ENCODE data around the gene PEPD.

PEPD gene

GRCh38 chr19:33453265-33453664 lies 68.3 kb downstream of the PEPD start:
- TF ChIP-seq CTCF (conservative IDR thresholded peaks at IDR 0.05; ENCODE audit: low read depth, low read length): no peak
- no peak overlapping the region for H2AFZ ChIP-seq (ENCODE audit: low read depth)
- no peaks in the 10 kb centered on the region for H3K36me3 ChIP-seq (ENCODE audit: insufficient read depth)
- H3K4me1 ChIP-seq (ENCODE audit: low read depth, poor library complexity, severe bottlenecking): no peaks in the 10 kb centered on the region
- no peaks in the 10 kb centered on the region for H3K27me3 ChIP-seq (ENCODE audit: insufficient read depth, low read depth)
- H3K4me2 ChIP-seq: no peak overlapping the region
- H3K9ac ChIP-seq: no peak overlapping the region
- H3K27ac ChIP-seq: no peak overlapping the region
- no peaks in the 10 kb centered on the region for H3K79me2 ChIP-seq (ENCODE audit: insufficient read depth, low read depth)
- H4K20me1 ChIP-seq (ENCODE audit: insufficient read depth): no peaks in the 10 kb centered on the region
- no peak overlapping the region for H3K4me3 ChIP-seq (IDR thresholded peaks at IDR 0.05; ENCODE audit: insufficient read depth, low read depth, low read length)

- Histone ChIP-seq H4K20me1 (ENCODE audit: insufficient read depth) (no peaks in the 10 kb centered on the region), H3K4me3 (IDR thresholded peaks at IDR 0.05; ENCODE audit: insufficient read depth, low read depth, low read length) (no peak overlapping the region), H3K4me2 (no peak overlapping the region), H3K27me3 (ENCODE audit: insufficient read depth, low read depth) (no peaks in the 10 kb centered on the region), H3K79me2 (ENCODE audit: insufficient read depth, low read depth) (no peaks in the 10 kb centered on the region), H3K36me3 (ENCODE audit: insufficient read depth) (no peaks in the 10 kb centered on the region), H3K9ac (no peak overlapping the region), H3K27ac (no peak overlapping the region), H3K4me1 (ENCODE audit: low read depth, poor library complexity, severe bottlenecking) (no peaks in the 10 kb centered on the region), H2AFZ (ENCODE audit: low read depth) (no peak overlapping the region)
- TF ChIP-seq CTCF (conservative IDR thresholded peaks at IDR 0.05; ENCODE audit: low read depth, low read length): no peak
Observed at GRCh38 chr19:33450689-33451088, 70.9 kb downstream of the PEPD start.

GRCh38 chr19:33449799-33450198 lies 71.8 kb downstream of the PEPD start:
- Histone ChIP-seq H3K27ac (no peak overlapping the region), H2AFZ (ENCODE audit: low read depth) (no peak overlapping the region), H3K4me3 (IDR thresholded peaks at IDR 0.05; ENCODE audit: insufficient read depth, low read depth, low read length) (no peak overlapping the region), H3K9ac (no peak overlapping the region), H3K79me2 (ENCODE audit: insufficient read depth, low read depth) (no peaks in the 10 kb centered on the region), H3K27me3 (ENCODE audit: insufficient read depth, low read depth) (no peaks in the 10 kb centered on the region), H4K20me1 (ENCODE audit: insufficient read depth) (no peaks in the 10 kb centered on the region), H3K36me3 (ENCODE audit: insufficient read depth) (no peaks in the 10 kb centered on the region), H3K4me1 (ENCODE audit: low read depth, poor library complexity, severe bottlenecking) (no peaks in the 10 kb centered on the region), H3K4me2 (no peak overlapping the region)
- TF ChIP-seq CTCF (conservative IDR thresholded peaks at IDR 0.05; ENCODE audit: low read depth, low read length): no peak

GRCh38 chr19:33448159-33448516 lies 73.5 kb downstream of the PEPD start:
- no peak overlapping the region for H3K9ac ChIP-seq
- no peaks in the 10 kb centered on the region for H3K36me3 ChIP-seq (ENCODE audit: insufficient read depth)
- H3K4me2 ChIP-seq: no peak overlapping the region
- no peaks in the 10 kb centered on the region for H3K27me3 ChIP-seq (ENCODE audit: insufficient read depth, low read depth)
- H3K4me1 ChIP-seq (ENCODE audit: low read depth, poor library complexity, severe bottlenecking): no peaks in the 10 kb centered on the region
- H3K79me2 ChIP-seq (ENCODE audit: insufficient read depth, low read depth): no peaks in the 10 kb centered on the region
- H2AFZ ChIP-seq (ENCODE audit: low read depth): no peak overlapping the region
- no peak overlapping the region for H3K27ac ChIP-seq
- no peak for TF ChIP-seq CTCF (conservative IDR thresholded peaks at IDR 0.05; ENCODE audit: low read depth, low read length)
- H3K4me3 ChIP-seq (IDR thresholded peaks at IDR 0.05; ENCODE audit: insufficient read depth, low read depth, low read length): no peak overlapping the region
- no peaks in the 10 kb centered on the region for H4K20me1 ChIP-seq (ENCODE audit: insufficient read depth)
